Measurements from ENCODE around the gene LRMDA.

DNA sequence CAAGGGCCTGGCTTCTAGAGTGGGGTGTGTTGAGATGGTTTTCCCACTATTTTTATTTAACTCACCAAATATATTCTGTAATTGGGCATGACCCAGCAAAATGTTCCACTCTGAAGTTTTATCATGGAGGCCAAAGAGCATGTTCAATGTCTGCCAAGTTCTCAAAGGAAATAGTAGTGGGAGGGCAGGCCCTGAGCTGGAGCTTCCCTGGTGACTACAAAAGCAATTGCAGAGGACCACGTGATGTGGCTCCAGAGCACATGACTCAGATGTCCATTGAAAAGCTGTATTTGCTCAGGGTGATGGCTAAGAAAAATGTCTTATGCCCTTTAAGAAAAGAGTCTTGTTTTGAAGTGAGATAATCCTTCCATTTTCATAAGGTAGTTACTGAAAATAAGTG is 1024.8 kb downstream of the LRMDA start:
- TF ChIP-seq EZH2 (IDR thresholded peaks at IDR 0.05; ENCODE audit: low read length, unreplicated experiment) (no peak), EZH2phosphoT487 (IDR thresholded peaks at IDR 0.05; ENCODE audit: borderline replicate concordance, low read length) (no peak)
- TF ChIP-seq, protein P1, sequence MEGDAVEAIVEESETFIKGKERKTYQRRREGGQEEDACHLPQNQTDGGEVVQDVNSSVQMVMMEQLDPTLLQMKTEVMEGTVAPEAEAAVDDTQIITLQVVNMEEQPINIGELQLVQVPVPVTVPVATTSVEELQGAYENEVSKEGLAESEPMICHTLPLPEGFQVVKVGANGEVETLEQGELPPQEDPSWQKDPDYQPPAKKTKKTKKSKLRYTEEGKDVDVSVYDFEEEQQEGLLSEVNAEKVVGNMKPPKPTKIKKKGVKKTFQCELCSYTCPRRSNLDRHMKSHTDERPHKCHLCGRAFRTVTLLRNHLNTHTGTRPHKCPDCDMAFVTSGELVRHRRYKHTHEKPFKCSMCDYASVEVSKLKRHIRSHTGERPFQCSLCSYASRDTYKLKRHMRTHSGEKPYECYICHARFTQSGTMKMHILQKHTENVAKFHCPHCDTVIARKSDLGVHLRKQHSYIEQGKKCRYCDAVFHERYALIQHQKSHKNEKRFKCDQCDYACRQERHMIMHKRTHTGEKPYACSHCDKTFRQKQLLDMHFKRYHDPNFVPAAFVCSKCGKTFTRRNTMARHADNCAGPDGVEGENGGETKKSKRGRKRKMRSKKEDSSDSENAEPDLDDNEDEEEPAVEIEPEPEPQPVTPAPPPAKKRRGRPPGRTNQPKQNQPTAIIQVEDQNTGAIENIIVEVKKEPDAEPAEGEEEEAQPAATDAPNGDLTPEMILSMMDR (conservative IDR thresholded peaks at IDR 0.05; ENCODE audit: low read depth, low read length), result no peak
